HFFc6 (cell line): Measurements from ENCODE around the gene FRAS1. TPM values are rescaled to one million over a fixed set of nuclear protein-coding genes. Genes with fewer than 3 reads are reported as not detected.

Source experiments
- DNase-seq: peaks from one replicate; pipeline ENCODE4 v3.0.0-alpha.2; 2018
- H3K27ac Mint-ChIP-seq: 2 replicates; pipeline ENCODE4 v1.8.0; 2020; ENCODE audit warnings: mild to moderate bottlenecking, mixed read lengths
- H3K27me3 Mint-ChIP-seq: 2 replicates; pipeline ENCODE4 v1.8.0; 2021; ENCODE audit warnings: mild to moderate bottlenecking, moderate library complexity, mixed read lengths; ENCODE audit not compliant: insufficient read depth
- H3K36me3 Mint-ChIP-seq: 2 replicates; pipeline ENCODE4 v1.8.0; 2021; ENCODE audit warnings: low read depth, mixed read lengths
- H3K4me1 Mint-ChIP-seq: 2 replicates; pipeline ENCODE4 v1.8.0; 2020; ENCODE audit warnings: low read depth, mixed read lengths
- H3K4me3 Mint-ChIP-seq: 2 replicates; pipeline ENCODE4 v1.8.0; 2020; ENCODE audit warnings: mild to moderate bottlenecking, moderate library complexity, mixed read lengths
- H3K9me3 Mint-ChIP-seq: 2 replicates; pipeline ENCODE4 v1.8.0; 2020; ENCODE audit warnings: mild to moderate bottlenecking, mixed read lengths
- total RNA-seq, 6 experiments: library from RNA; stranded (reverse); fragmentation: NEBNext Ultra II Directional; extraction: Animal tissue kit (Norgen Biotek cat#: 25700); gene quantifications; 2 replicates in 1 of 6; 3 replicates in 5 of 6; pipeline ENCODE4 v1.2.3, GENCODE V29; 2021
- TF ChIP-seq, protein P1 (sequence below): fragments of 200-600 bp; sonication (generic); IDR thresholded peaks from 2 replicates; pipeline ENCODE4 v1.5.0; 2021; ENCODE audit warnings: antibody characterized with exemption, mild to moderate bottlenecking

FRAS1 gene
- total RNA-seq, 6 experiments from 2014 or later = 1.7 to 11.0 (median 2.3) TPM

- Mint-ChIP-seq H3K27ac (no peak overlapping the region), H3K4me1 (peaks cover 5% of the 10 kb centered on the region; the same call in 1 of the 2 replicates), H3K36me3 (peaks cover 4% of the 10 kb centered on the region; the same call in 1 of the 2 replicates), H3K4me3 (no peak overlapping the region), H3K27me3 (peaks cover 2% of the 10 kb centered on the region; the same call in 1 of the 2 replicates), H3K9me3 (no peaks in the 10 kb centered on the region)
- DNase-seq = no peak
- TF ChIP-seq, protein P1, sequence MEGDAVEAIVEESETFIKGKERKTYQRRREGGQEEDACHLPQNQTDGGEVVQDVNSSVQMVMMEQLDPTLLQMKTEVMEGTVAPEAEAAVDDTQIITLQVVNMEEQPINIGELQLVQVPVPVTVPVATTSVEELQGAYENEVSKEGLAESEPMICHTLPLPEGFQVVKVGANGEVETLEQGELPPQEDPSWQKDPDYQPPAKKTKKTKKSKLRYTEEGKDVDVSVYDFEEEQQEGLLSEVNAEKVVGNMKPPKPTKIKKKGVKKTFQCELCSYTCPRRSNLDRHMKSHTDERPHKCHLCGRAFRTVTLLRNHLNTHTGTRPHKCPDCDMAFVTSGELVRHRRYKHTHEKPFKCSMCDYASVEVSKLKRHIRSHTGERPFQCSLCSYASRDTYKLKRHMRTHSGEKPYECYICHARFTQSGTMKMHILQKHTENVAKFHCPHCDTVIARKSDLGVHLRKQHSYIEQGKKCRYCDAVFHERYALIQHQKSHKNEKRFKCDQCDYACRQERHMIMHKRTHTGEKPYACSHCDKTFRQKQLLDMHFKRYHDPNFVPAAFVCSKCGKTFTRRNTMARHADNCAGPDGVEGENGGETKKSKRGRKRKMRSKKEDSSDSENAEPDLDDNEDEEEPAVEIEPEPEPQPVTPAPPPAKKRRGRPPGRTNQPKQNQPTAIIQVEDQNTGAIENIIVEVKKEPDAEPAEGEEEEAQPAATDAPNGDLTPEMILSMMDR = no peak
These were observed 253.6 kb downstream of the FRAS1 start for GRCh38 chr4:78310740-78311115.

GRCh38 chr4:78311306-78311705, 254.2 kb downstream of the FRAS1 start:
- Mint-ChIP-seq H3K4me1 (peaks cover 5% of the 10 kb centered on the region; the same call in 1 of the 2 replicates), H3K27me3 (peaks cover 2% of the 10 kb centered on the region; the same call in 1 of the 2 replicates), H3K27ac (no peak overlapping the region)

DNA sequence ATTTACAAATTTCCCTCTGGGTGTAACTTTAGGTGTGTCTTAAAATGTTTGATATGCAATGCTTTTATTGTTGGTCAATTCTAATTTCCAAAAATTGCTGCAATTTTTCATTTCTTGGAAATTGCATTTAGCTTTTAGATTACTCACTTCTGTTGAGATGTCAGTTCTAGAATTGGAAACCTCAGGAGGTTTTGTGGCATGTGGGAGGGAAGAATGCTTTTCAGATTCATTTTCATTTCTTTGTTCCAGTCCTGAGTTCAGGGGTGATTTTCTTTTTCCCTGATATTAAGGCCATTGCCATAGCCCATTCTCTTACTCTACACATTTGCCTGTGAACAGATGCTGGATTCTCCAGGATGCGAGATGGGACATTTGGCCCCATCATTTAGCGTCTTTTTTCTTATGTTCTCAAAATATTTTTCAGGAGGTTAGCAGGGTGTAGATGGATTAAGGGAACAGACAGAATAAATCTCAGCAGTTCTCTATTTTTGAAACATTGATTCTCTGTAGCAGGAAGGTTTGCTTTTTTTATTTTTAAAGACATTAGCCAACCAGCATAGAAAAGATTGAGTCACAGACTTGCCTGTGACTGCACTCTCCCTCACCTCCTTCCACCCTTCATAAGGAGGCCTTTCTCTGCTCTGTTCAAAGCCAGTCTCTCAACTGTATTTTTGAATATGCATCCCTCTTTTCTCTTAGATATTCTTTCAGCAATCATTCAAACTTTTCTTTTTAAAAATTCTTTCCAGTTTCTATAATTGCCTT, 256.0 kb downstream of the FRAS1 start:
- peaks cover 2% of the 10 kb centered on the region; the same call in 1 of the 2 replicates for H3K27me3 Mint-ChIP-seq
- H3K36me3 Mint-ChIP-seq = no peaks in the 10 kb centered on the region; the same call in 1 of the 2 replicates
- TF ChIP-seq, protein P1 = no peak
- H3K4me1 Mint-ChIP-seq = peaks cover 5% of the 10 kb centered on the region; the same call in 1 of the 2 replicates
- H3K9me3 Mint-ChIP-seq = no peaks in the 10 kb centered on the region
- no peak overlapping the region for H3K27ac Mint-ChIP-seq
- DNase-seq = no peak
- H3K4me3 Mint-ChIP-seq = no peak overlapping the region

More at GRCh38 chr4:78311306-78311705, 254.2 kb downstream of the FRAS1 start:
- no peaks in the 10 kb centered on the region for H3K9me3 Mint-ChIP-seq
- DNase-seq = no peak
- TF ChIP-seq, protein P1 = no peak; the same call in 1 of the 2 replicates
- no peak overlapping the region for H3K4me3 Mint-ChIP-seq
- peaks cover 4% of the 10 kb centered on the region; the same call in 1 of the 2 replicates for H3K36me3 Mint-ChIP-seq

- H3K4me1 Mint-ChIP-seq = peaks cover 5% of the 10 kb centered on the region; the same call in 1 of the 2 replicates
- no peak for DNase-seq
- no peak overlapping the region for H3K4me3 Mint-ChIP-seq
- peaks cover 3% of the 10 kb centered on the region for H3K27me3 Mint-ChIP-seq
- no peaks in the 10 kb centered on the region for H3K9me3 Mint-ChIP-seq
- no peak overlapping the region for H3K27ac Mint-ChIP-seq
- TF ChIP-seq, protein P1 = no peak
- H3K36me3 Mint-ChIP-seq = no peaks in the 10 kb centered on the region; the same call in 1 of the 2 replicates
These were observed 256.6 kb downstream of the FRAS1 start for GRCh38 chr4:78313754-78314120.

DNA sequence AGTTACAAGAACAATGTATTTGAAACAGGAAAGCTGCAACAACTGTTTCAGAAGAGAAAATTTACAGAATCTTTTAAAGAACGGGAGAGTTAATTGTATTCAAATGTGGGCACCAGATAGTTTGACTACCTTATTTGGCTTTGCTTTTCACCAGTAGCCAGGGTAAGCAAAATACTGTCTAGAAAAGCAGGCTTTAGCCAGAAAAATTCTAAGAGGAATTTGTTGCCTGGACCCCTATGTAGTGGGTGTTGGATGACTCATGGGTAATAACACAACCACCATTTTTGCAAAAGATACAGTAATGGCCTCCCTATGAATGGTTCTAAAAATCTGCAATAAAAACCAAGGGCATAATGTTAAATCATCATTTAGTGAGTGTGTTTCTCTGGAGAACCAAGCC, 261.0 kb downstream of the FRAS1 start:
- Mint-ChIP-seq H3K4me1 (peaks cover 8% of the 10 kb centered on the region), H3K9me3 (no peaks in the 10 kb centered on the region), H3K36me3 (no peaks in the 10 kb centered on the region; the same call in 1 of the 2 replicates), H3K27me3 (peaks cover 2% of the 10 kb centered on the region), H3K27ac (no peak overlapping the region), H3K4me3 (no peak overlapping the region)
- DNase-seq = no peak
- TF ChIP-seq, protein P1 = no peak
